ENCODE data around the gene NENF.

NENF gene

DNA sequence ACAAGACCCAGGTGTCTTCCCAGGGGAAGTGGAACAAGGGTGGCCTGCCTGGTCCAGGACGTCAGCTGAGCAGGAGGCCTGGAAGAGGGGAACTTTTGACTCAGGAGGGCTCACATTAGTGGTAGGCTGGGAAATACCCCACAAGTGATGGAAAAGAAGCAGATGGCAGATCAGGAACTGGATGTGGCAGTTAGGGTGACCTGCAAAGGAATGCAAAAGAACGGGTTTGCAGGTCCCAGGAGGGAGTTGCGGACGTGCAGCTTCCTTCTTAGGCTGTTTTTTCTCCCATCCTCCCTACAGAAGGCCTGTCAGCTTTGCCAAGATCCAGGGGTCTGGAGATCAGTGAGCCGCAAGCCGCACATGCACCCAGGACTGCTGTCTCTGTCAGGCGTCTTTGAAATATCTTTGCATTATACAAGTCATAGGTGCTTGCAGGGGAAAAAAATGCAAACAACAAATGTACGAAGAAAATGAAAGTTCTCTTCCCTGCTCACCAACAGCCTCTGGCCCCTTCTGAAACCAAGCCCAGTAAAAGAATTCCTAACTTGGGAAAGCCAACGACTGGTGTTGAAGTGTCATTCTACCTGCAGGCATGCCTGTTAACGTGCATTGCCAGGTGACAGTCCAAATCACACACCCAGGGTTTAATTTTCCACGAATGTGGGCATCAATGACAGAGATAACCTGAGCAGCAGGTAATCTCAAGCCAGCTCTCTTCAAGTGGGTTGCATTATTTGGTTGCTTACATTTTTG is 34.4 kb downstream of the NENF start:
- Histone ChIP-seq H3K27me3 (replicated peaks; ENCODE audit: insufficient read depth, low read length) (no peaks in the 10 kb centered on the region), H3K27ac (ENCODE audit: low read length) (no peak overlapping the region), H3F3A (ENCODE audit: insufficient read depth, low read length) (no peaks in the 10 kb centered on the region), H2AFZ (ENCODE audit: low read length) (no peak overlapping the region), H3K4me2 (ENCODE audit: low read depth, low read length) (no peak overlapping the region), H3K9ac (ENCODE audit: low read length) (no peak overlapping the region), H3K4me3 (ENCODE audit: low read length) (no peak overlapping the region), H4K20me1 (ENCODE audit: insufficient read depth, low read length) (no peaks in the 10 kb centered on the region), H3K36me3 (replicated peaks; ENCODE audit: insufficient read depth, low read length) (no peaks in the 10 kb centered on the region), H3K79me2 (ENCODE audit: low read length) (no peaks in the 10 kb centered on the region), H3K9me3 (replicated peaks; ENCODE audit: insufficient read depth, low read length) (no peaks in the 10 kb centered on the region), H3K4me1 (ENCODE audit: low read length) (no peaks in the 10 kb centered on the region), H3K9me2 (replicated peaks; ENCODE audit: insufficient read depth, low read length) (no peaks in the 10 kb centered on the region)
- TF ChIP-seq, protein P1, sequence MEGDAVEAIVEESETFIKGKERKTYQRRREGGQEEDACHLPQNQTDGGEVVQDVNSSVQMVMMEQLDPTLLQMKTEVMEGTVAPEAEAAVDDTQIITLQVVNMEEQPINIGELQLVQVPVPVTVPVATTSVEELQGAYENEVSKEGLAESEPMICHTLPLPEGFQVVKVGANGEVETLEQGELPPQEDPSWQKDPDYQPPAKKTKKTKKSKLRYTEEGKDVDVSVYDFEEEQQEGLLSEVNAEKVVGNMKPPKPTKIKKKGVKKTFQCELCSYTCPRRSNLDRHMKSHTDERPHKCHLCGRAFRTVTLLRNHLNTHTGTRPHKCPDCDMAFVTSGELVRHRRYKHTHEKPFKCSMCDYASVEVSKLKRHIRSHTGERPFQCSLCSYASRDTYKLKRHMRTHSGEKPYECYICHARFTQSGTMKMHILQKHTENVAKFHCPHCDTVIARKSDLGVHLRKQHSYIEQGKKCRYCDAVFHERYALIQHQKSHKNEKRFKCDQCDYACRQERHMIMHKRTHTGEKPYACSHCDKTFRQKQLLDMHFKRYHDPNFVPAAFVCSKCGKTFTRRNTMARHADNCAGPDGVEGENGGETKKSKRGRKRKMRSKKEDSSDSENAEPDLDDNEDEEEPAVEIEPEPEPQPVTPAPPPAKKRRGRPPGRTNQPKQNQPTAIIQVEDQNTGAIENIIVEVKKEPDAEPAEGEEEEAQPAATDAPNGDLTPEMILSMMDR (IDR thresholded peaks at IDR 0.05; ENCODE audit: low read length): no peak
- TF ChIP-seq EZH2 (optimal IDR thresholded peaks at IDR 0.05; ENCODE audit: low read depth, low read length) (no peak), EZH2phosphoT487 (IDR thresholded peaks at IDR 0.05; ENCODE audit: low read length) (no peak)
- DNase-seq: no peak

DNA sequence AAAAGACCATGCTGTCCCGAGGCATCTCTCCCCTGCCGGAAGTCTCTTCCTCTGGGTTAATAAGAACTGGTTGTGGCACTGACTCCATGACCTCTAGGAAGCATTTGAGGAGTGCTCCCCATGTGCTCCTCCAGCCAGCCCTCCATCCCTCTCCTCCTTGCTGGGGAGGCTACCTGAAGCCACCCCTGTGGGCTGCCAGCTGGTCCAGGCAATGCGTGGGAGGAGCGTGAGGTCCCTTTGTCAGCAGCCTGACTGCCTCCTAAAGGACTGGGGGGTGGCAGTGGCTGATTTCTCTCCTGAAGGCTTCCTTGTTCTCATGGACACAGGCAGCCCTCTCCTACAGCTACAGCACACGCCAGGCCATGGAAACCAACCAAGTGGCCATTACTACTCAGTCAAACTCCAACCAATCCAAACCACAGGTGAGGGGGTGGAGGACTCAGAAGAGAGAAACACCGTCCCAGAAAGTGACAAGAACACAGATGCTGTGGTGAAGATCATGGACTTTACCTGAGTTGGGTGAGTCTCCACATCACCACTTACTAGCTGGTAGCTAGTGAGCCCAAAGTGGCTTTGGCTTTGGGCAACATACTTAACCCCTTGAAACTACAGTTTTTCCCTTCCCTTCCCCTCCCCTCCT is 35.2 kb downstream of the NENF start:
- H2AFZ ChIP-seq (ENCODE audit: low read length): no peak overlapping the region
- H3K79me2 ChIP-seq (ENCODE audit: low read length): no peaks in the 10 kb centered on the region
- no peaks in the 10 kb centered on the region for H3F3A ChIP-seq (ENCODE audit: insufficient read depth, low read length)
- TF ChIP-seq EZH2 (optimal IDR thresholded peaks at IDR 0.05; ENCODE audit: low read depth, low read length): no peak
- TF ChIP-seq EZH2phosphoT487 (IDR thresholded peaks at IDR 0.05; ENCODE audit: low read length): no peak
- no peaks in the 10 kb centered on the region for H3K36me3 ChIP-seq (replicated peaks; ENCODE audit: insufficient read depth, low read length)
- no peak overlapping the region for H3K4me2 ChIP-seq (ENCODE audit: low read depth, low read length)
- H3K27me3 ChIP-seq (replicated peaks; ENCODE audit: insufficient read depth, low read length): no peaks in the 10 kb centered on the region
- H3K4me1 ChIP-seq (ENCODE audit: low read length): peaks cover 6% of the 10 kb centered on the region
- no peak for DNase-seq
- H3K9me3 ChIP-seq (replicated peaks; ENCODE audit: insufficient read depth, low read length): no peaks in the 10 kb centered on the region
- no peaks in the 10 kb centered on the region for H3K9me2 ChIP-seq (replicated peaks; ENCODE audit: insufficient read depth, low read length)
- H3K9ac ChIP-seq (ENCODE audit: low read length): no peak overlapping the region
- no peaks in the 10 kb centered on the region for H4K20me1 ChIP-seq (ENCODE audit: insufficient read depth, low read length)
- H3K4me3 ChIP-seq (ENCODE audit: low read length): no peak overlapping the region
- H3K27ac ChIP-seq (ENCODE audit: low read length): no peak overlapping the region

DNA sequence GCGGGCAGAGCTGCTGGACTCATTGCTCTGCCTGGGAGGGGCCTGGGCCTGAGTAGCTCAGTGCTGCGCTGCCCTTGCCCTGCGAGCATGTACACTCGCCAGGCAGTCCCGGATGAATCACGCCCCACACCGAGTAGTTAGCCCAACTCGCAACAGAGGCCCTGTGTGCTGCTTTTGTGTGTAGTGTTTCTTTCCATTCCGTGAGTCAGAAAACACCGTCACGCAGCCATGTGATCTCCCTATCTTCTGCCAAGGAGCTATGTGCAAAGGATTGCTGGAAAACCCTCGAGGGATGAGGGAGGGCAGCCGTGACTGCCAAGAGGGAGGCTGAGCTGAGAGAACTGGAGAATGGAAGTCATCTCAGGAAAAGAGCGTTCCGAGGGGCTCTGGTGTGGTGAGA is 37.3 kb downstream of the NENF start:
- no peak for DNase-seq
- Histone ChIP-seq H4K20me1 (ENCODE audit: insufficient read depth, low read length) (no peaks in the 10 kb centered on the region), H3K36me3 (replicated peaks; ENCODE audit: insufficient read depth, low read length) (no peaks in the 10 kb centered on the region), H3K9me3 (replicated peaks; ENCODE audit: insufficient read depth, low read length) (no peaks in the 10 kb centered on the region), H3K4me2 (ENCODE audit: low read depth, low read length) (no peak overlapping the region), H3K27me3 (replicated peaks; ENCODE audit: insufficient read depth, low read length) (no peaks in the 10 kb centered on the region), H3K9me2 (replicated peaks; ENCODE audit: insufficient read depth, low read length) (no peaks in the 10 kb centered on the region), H2AFZ (ENCODE audit: low read length) (no peak overlapping the region), H3K9ac (ENCODE audit: low read length) (no peak overlapping the region), H3K79me2 (ENCODE audit: low read length) (no peaks in the 10 kb centered on the region), H3K4me3 (ENCODE audit: low read length) (no peak overlapping the region), H3F3A (ENCODE audit: insufficient read depth, low read length) (no peaks in the 10 kb centered on the region), H3K4me1 (ENCODE audit: low read length) (peaks cover 10% of the 10 kb centered on the region), H3K27ac (ENCODE audit: low read length) (no peak overlapping the region)
- TF ChIP-seq, protein P1 (IDR thresholded peaks at IDR 0.05; ENCODE audit: low read length): no peak
- TF ChIP-seq EZH2 (optimal IDR thresholded peaks at IDR 0.05; ENCODE audit: low read depth, low read length): no peak

DNA sequence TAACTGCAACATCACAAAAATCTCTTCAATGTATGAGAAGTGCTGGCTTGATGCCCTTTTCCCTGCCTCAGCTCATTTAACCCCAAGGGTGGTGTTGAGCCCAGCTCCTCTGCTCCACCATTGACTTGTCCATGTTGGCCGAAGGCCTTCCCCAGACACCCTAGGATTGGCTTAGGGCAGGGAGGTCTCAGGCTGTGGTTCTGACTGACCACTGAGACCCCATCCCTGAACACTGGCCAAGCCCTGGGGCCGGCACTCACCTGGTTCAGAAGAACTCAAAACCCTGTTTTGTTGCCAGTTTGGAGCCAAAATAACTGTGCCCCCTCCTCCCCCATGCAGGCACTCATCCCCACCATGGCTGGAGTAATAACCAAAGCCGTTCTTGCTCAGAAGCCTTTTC is 38.6 kb downstream of the NENF start:
- Histone ChIP-seq H3F3A (ENCODE audit: insufficient read depth, low read length) (no peaks in the 10 kb centered on the region), H4K20me1 (ENCODE audit: insufficient read depth, low read length) (no peaks in the 10 kb centered on the region), H3K36me3 (replicated peaks; ENCODE audit: insufficient read depth, low read length) (no peaks in the 10 kb centered on the region), H3K4me2 (ENCODE audit: low read depth, low read length) (no peak overlapping the region), H3K4me3 (ENCODE audit: low read length) (no peak overlapping the region), H3K27me3 (replicated peaks; ENCODE audit: insufficient read depth, low read length) (no peaks in the 10 kb centered on the region), H3K4me1 (ENCODE audit: low read length) (peaks cover 10% of the 10 kb centered on the region), H3K9me2 (replicated peaks; ENCODE audit: insufficient read depth, low read length) (no peaks in the 10 kb centered on the region), H3K27ac (ENCODE audit: low read length) (no peak overlapping the region), H3K79me2 (ENCODE audit: low read length) (no peaks in the 10 kb centered on the region), H3K9me3 (replicated peaks; ENCODE audit: insufficient read depth, low read length) (no peaks in the 10 kb centered on the region), H2AFZ (ENCODE audit: low read length) (no peak overlapping the region), H3K9ac (ENCODE audit: low read length) (no peak overlapping the region)
- DNase-seq: no peak
- TF ChIP-seq, protein P1 (IDR thresholded peaks at IDR 0.05; ENCODE audit: low read length): no peak
- TF ChIP-seq EZH2phosphoT487 (IDR thresholded peaks at IDR 0.05; ENCODE audit: low read length) (no peak), EZH2 (optimal IDR thresholded peaks at IDR 0.05; ENCODE audit: low read depth, low read length) (no peak)
